B cell (primary cell): Measurements from ENCODE around the gene MRC2. TPM values are rescaled to one million over a fixed set of nuclear protein-coding genes. Genes with fewer than 3 reads are reported as not detected.

Source experiments
- polyA plus RNA-seq: library from polyadenylated mRNA; depleted of rRNA; stranded (reverse); fragments of >200 nt; gene quantifications from 2 replicates; pipeline ENCODE4 v1.2.3, GENCODE V29; 2012
- small RNA-seq: library from RNA; depleted of rRNA; stranded (forward); fragments of <200 nt; gene quantifications from one replicate; pipeline ENCODE3, GENCODE V24; 2012; ENCODE audit warnings: low replicate concordance, low read depth; ENCODE audit not compliant: insufficient read length
- total RNA-seq, 2 donors: library from RNA; stranded (reverse); fragments of 120-200 nt in 1 of 2; gene quantifications; 1 replicate in 1 of 2; 2 replicates in 1 of 2; pipeline versions ENCODE4 v1.2.3 to v1.2.4, GENCODE V29; 2013 to 2022

The MRC2 gene
- total and polyA plus RNA-seq, 2 donors (not counting 1 experiment from before 2014, with no cell fraction given) = 0.09 to 0.34 TPM

Small RNA genes within 50 kb of the gene (small RNA-seq; reads per million reads assigned to genes)
- gene RF00019 (not detected), gene RNU6-446P (not detected)

Other genes starting within 250 kb of the MRC2 start
- not detected in 2 replicates for gene EFCAB3, start 247.1 kb upstream of the MRC2 start, total RNA-seq
- gene EFCAB3, start 247.1 kb upstream of the MRC2 start, polyA plus RNA-seq = not detected in 2 replicates
- 16.2 and 17.0 TPM in 2 replicates for gene METTL2A, start 203.8 kb upstream of the MRC2 start, total RNA-seq
- gene METTL2A, start 203.8 kb upstream of the MRC2 start, polyA plus RNA-seq = 3.8 and 5.9 TPM in 2 replicates
- gene TLK2, start 148.8 kb upstream of the MRC2 start, total RNA-seq = 75.3 and 86.6 TPM in 2 replicates
- gene TLK2, start 148.8 kb upstream of the MRC2 start, polyA plus RNA-seq = 36.3 and 44.3 TPM in 2 replicates
- not detected in 2 replicates for gene MARCHF10, start 180.6 kb downstream of the MRC2 start, total RNA-seq
- 0.24 and 0.53 TPM in 2 replicates for gene MARCHF10, start 180.6 kb downstream of the MRC2 start, polyA plus RNA-seq